ENCODE results near the gene STXBP5. TPM values are rescaled to one million over a fixed set of nuclear protein-coding genes. Genes with fewer than 3 reads are reported as not detected.

STXBP5 gene
- total RNA-seq, 4 donors from 2014 or later, result 19.7 to 37.2 (median 22.6) TPM

- no peak for ATAC-seq (ENCODE audit: low FRiP score)
- no peak for TF ChIP-seq CTCF (IDR thresholded peaks at IDR 0.05)
- no peak for DNase-seq (ENCODE audit: low spot score)
Observed at GRCh38 chr6:147159536-147160374, 44.5 kb upstream of the STXBP5 start.

GRCh38 chr6:147160593-147160992, 43.6 kb upstream of the STXBP5 start:
- TF ChIP-seq CTCF (IDR thresholded peaks at IDR 0.05), result no peak
- no peak for ATAC-seq (ENCODE audit: low FRiP score)
- DNase-seq (ENCODE audit: low spot score), result no peak

GRCh38 chr6:147161253-147161973, 42.8 kb upstream of the STXBP5 start:
- no peak for ATAC-seq (ENCODE audit: low FRiP score)
- no peak for DNase-seq (ENCODE audit: low spot score)
- no peak for TF ChIP-seq CTCF (IDR thresholded peaks at IDR 0.05)

GRCh38 chr6:147161974-147162495, 42.2 kb upstream of the STXBP5 start:
- TF ChIP-seq CTCF (IDR thresholded peaks at IDR 0.05), result no peak
- no peak for DNase-seq (ENCODE audit: low spot score)
- no peak for ATAC-seq (ENCODE audit: low FRiP score)

GRCh38 chr6:147164761-147165160, 39.5 kb upstream of the STXBP5 start:
- no peak for TF ChIP-seq CTCF (IDR thresholded peaks at IDR 0.05)
- ATAC-seq (ENCODE audit: low FRiP score), result no peak
- DNase-seq (ENCODE audit: low spot score), result no peak

- ATAC-seq (ENCODE audit: low FRiP score) (no peak), DNase-seq (ENCODE audit: low spot score) (no peak)
- no peak for TF ChIP-seq CTCF (IDR thresholded peaks at IDR 0.05)
Observed at GRCh38 chr6:147166360-147166944, 37.8 kb upstream of the STXBP5 start.

Measured in omental fat pad (tissue), 4 donors.